ENCODE data around the gene MORN1.

Gene MORN1

DNA sequence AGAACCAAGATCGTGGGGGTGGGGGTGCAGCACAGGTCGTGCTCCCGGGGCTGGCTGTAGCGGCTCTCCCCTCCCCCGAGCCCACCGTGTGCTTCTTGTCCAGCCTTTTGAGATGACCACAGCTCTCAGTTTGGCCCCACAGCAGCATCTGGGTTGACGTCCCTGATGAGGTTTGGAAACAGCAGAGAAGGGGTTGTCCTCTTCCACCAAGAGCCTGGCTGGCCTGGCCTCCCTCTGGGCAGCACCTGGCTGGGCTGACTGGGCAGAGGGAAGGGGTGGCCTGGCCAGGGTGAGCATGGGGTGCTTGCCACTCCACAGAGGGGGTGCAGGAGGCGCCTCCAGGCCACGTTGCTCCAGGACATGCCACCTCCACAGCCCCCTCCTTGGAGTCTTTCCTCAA, 101.7 kb downstream of the MORN1 start:
- FAIRE-seq, result no peak
- DNase-seq (ENCODE audit: insufficient read length, low spot score), result no peak
- TF ChIP-seq, protein P1, sequence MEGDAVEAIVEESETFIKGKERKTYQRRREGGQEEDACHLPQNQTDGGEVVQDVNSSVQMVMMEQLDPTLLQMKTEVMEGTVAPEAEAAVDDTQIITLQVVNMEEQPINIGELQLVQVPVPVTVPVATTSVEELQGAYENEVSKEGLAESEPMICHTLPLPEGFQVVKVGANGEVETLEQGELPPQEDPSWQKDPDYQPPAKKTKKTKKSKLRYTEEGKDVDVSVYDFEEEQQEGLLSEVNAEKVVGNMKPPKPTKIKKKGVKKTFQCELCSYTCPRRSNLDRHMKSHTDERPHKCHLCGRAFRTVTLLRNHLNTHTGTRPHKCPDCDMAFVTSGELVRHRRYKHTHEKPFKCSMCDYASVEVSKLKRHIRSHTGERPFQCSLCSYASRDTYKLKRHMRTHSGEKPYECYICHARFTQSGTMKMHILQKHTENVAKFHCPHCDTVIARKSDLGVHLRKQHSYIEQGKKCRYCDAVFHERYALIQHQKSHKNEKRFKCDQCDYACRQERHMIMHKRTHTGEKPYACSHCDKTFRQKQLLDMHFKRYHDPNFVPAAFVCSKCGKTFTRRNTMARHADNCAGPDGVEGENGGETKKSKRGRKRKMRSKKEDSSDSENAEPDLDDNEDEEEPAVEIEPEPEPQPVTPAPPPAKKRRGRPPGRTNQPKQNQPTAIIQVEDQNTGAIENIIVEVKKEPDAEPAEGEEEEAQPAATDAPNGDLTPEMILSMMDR (IDR thresholded peaks at IDR 0.05; ENCODE audit: insufficient read depth, missing control alignments), result no peak

DNA sequence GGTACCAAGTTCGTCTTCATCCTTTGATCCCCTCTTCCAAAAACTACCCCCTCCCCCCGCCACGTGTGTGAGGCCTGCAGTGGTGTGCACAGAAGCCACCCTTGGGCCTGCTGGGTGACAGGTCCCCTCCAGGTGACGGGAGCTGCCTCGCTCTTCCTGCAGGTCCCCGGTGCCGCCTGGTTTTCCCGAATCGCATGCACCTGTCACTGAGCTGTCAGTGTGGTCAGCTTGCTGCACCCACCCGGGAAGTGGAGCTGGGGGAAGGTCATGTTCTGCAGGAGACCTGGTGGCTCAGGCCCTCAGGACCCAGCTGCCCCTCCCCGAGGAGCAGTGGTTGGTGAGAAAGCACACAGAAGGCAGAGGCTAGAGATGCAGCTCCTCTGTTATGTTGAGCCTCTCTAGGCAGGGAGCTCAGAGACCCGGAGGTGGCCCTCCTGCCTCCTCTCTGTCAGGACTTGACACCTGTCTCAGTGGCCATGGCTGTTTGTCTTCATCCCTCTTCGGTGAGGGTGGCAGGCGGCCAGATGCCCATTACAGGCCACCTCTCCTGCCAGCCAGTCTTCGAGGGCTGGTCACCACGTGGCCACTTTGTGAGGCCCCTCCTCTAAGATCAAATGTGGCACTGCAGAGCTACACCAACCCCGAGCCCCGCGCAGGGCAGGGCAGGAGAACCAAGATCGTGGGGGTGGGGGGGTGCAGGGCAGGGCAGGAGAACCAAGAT, 102.4 kb downstream of the MORN1 start:
- TF ChIP-seq, protein P1 (IDR thresholded peaks at IDR 0.05; ENCODE audit: insufficient read depth, missing control alignments), result no peak
- no peak for FAIRE-seq

DNA sequence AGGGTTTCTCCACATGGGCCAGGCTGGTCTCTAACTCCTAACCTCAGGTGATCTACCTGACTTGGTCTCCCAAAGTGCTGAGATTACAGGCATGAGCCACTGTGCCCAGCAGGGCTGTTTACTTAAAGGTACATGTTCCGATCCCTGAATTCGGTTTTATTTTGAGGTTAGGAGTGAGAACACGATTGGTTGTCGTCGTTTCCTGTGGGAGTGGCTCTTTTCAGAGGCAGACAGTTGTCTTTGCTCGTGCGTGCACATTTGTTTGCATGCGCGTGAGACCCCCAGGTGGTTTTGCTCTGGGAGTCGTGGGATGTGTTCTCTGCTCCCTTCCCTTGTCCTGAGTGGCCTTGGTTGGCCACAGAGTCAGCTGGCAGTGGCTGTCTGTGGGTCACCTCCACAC, 103.0 kb downstream of the MORN1 start:
- DNase-seq (ENCODE audit: insufficient read length, low spot score) (no peak), FAIRE-seq (no peak)
- TF ChIP-seq, protein P1 (IDR thresholded peaks at IDR 0.05; ENCODE audit: insufficient read depth, missing control alignments), result no peak

More for the DNA sequence above, 102.4 kb downstream of the MORN1 start:
- no peak for DNase-seq (ENCODE audit: insufficient read length, low spot score)

DNA sequence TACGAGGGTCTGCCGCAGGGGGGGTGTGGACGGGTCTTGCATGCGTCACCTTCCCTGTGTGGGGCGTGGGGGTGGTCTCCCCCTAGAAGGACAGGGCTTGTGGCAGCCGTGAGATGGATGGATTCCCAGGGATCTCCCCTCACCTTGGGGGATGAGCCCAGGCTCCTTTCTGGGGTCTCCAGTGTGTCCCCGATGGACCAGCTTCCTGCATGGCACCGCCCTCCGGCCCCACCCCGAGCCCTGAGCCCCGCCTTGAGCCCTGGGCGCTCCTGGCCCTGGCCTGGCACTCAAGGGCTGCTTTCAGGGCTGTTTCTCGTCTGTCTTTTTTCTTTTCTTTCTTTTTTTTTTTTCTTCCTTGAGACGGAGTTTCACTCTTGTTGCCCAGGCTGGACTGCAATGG, 103.7 kb downstream of the MORN1 start:
- TF ChIP-seq, protein P1 (IDR thresholded peaks at IDR 0.05; ENCODE audit: insufficient read depth, missing control alignments), result no peak
- FAIRE-seq, result no peak
- DNase-seq (ENCODE audit: insufficient read length, low spot score), result no peak

DNA sequence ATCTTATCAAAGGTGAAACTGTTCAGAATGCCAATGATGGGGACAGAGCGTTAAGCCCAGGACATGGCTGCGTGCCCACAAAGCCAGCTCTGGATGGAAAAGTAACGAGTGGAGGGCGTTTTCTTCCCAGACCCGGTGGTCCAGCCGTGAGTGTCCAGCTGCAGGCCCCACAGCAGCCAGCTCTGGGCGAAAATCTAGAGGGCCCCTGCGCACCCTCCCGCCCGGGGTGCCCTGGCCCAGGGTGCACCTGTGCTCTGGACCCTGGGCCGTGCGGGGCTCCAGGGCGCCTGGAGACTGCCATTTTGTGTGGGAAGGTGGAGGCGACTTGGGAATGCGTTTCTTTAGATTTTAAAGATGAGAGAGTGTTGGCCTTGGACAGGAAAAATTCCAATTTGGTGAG, 104.4 kb downstream of the MORN1 start:
- no peak for FAIRE-seq
- DNase-seq (ENCODE audit: insufficient read length, low spot score), result no peak
- TF ChIP-seq, protein P1 (IDR thresholded peaks at IDR 0.05; ENCODE audit: insufficient read depth, missing control alignments), result no peak

DNA sequence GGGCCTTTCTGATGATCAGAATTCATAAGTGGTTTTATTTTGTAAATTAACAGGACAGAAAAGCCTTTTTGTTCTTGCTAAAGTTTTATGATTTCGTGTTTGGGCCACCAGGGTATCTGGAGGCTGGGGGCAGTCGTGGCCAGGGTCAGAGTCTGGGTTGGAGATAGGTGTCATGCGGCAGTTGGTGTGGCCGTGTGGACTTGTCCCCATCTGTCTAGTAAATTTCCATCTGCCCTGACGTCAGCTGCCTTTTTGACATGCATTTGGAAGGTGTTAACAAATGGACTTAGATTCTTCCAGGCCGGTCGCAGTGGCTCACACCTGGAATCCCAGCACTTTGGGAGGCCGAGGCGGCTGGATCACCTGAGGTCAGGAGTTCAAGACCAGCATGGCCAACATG, 106.4 kb downstream of the MORN1 start:
- no peak for FAIRE-seq
- no peak for DNase-seq (ENCODE audit: insufficient read length, low spot score)
- TF ChIP-seq, protein P1 (IDR thresholded peaks at IDR 0.05; ENCODE audit: insufficient read depth, missing control alignments), result no peak

Measured in D721Med (cell line).